ENCODE data around the gene KCNMA1. TPM values are rescaled to one million over a fixed set of nuclear protein-coding genes. Genes with fewer than 3 reads are reported as not detected.

Gene KCNMA1
- total RNA-seq, 3 donors from 2014 or later (not counting 1 experiment from before 2014, with no cell fraction given): 0.40 to 1.8 (median 0.63) TPM

DNA sequence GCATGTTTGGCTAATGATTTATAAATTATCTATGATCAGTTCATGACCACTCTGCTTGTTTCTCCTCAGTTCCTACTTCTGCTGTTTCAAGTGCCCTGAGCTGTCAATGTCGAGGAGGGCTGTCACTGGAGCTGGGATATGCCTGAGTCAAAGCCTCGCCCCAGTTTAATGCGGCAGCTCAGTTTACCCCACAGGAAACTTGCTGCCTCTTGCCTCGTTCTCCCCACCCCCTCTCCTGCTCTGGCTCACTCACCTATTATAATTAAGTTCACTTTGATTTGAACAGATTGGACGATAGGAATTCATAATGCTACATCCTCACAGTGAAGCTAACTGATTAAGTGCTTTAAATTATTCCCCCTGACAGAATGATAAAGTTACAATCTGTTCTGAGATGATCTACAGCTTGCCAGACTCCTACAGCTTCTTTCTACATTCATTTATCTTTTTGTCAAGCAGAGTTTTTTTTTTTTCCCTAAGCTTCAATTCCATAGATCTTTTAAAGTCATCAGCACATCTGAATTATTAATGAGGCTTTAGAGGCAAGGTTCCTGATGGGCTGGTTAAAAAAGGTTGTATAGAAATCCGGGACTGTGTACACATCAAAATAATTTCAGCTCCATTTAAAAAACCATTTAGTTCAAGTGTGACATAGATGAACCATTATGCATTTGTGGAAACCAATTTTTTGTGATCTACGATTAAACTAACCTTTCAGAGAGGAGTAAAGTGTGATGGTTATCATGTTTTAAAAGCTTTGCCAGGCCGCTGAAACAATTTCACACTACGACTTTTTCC, 758.3 kb downstream of the KCNMA1 start:
- Mint-ChIP-seq H3K4me1 (peaks cover 18 to 22% of the 10 kb centered on the region in 2 donors), H3K9me3 (no peaks in the 10 kb centered on the region), H3K27me3 (ENCODE audit: low read depth in 2 of 2) (peaks cover 0 to 25% of the 10 kb centered on the region in 2 donors), H3K4me3 (no peak overlapping the region), H3K36me3 (no peaks in the 10 kb centered on the region), H3K27ac (no peak overlapping the region)
- DNase-seq (no peak), ATAC-seq (no peak)
- WGBS (ENCODE audit: insufficient coverage): 84% methylated on average over 8 of the region's 9 CpGs
- Histone ChIP-seq H3K9me3 (ENCODE audit: control insufficient read depth, insufficient read depth, low read length) (no peaks in the 10 kb centered on the region), H3K36me3 (ENCODE audit: control insufficient read depth, insufficient read depth, low read length) (no peaks in the 10 kb centered on the region), H3K4me3 (ENCODE audit: low read length) (no peak overlapping the region), H3K27ac (ENCODE audit: low read length) (no peak overlapping the region), H3K4me1 (ENCODE audit: control insufficient read depth, insufficient read depth, low read length) (peaks cover 16% of the 10 kb centered on the region), H3K27me3 (ENCODE audit: control insufficient read depth, insufficient read depth, low read length) (no peaks in the 10 kb centered on the region)
- intact Hi-C loops (cut with micrococcal nuclease): no loop called here
- no peak for TF ChIP-seq CTCF (IDR thresholded peaks at IDR 0.05)

DNA sequence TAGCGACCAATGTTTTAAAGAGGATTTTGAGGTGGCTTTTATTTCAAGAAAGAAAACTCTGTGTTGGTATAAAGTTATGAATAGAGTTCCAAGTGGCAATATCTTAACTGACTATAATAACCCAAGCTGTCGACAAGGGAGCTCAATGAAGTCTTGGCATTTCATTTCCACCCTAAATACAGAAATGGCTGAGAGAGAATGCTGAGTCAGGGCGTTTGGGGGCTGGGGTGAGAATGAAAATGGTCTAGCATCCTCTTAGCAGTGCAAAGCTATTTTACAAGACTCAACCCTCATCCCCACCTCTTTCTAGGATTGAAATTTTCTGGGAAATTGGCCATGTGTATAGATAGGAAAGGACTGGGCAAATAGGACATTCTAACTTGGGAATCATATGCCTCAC, 759.1 kb downstream of the KCNMA1 start:
- DNase-seq (no peak), ATAC-seq (no peak)
- Histone ChIP-seq H3K4me1 (ENCODE audit: control insufficient read depth, insufficient read depth, low read length) (peaks cover 16% of the 10 kb centered on the region), H3K9me3 (ENCODE audit: control insufficient read depth, insufficient read depth, low read length) (no peaks in the 10 kb centered on the region), H3K36me3 (ENCODE audit: control insufficient read depth, insufficient read depth, low read length) (no peaks in the 10 kb centered on the region), H3K27me3 (ENCODE audit: control insufficient read depth, insufficient read depth, low read length) (no peaks in the 10 kb centered on the region), H3K27ac (ENCODE audit: low read length) (no peak overlapping the region), H3K4me3 (ENCODE audit: low read length) (no peak overlapping the region)
- Mint-ChIP-seq H3K9me3 (no peaks in the 10 kb centered on the region), H3K27me3 (ENCODE audit: low read depth in 2 of 2) (peaks cover 0 to 27% of the 10 kb centered on the region in 2 donors), H3K27ac (no peak overlapping the region), H3K4me1 (peaks cover 18 to 22% of the 10 kb centered on the region in 2 donors), H3K36me3 (no peaks in the 10 kb centered on the region), H3K4me3 (no peak overlapping the region)
- TF ChIP-seq CTCF (IDR thresholded peaks at IDR 0.05): no peak
- no CpG with 5 or more reads among the region's 3 CpGs for WGBS (ENCODE audit: insufficient coverage)
- intact Hi-C loops (cut with micrococcal nuclease): no loop called here

GRCh38 chr10:76874896-76875295, 762.7 kb downstream of the KCNMA1 start:
- ATAC-seq: no peak
- 78% methylated on average over 2 of the region's 3 CpGs for WGBS (ENCODE audit: insufficient coverage)
- intact Hi-C loops (cut with micrococcal nuclease): no loop called here
- Mint-ChIP-seq H3K4me3 (no peak overlapping the region), H3K27me3 (ENCODE audit: low read depth in 2 of 2) (peaks cover 10 to 39% of the 10 kb centered on the region in 2 donors), H3K27ac (no peak overlapping the region), H3K9me3 (no peaks in the 10 kb centered on the region), H3K36me3 (no peaks in the 10 kb centered on the region), H3K4me1 (no peaks in the 10 kb centered on the region)
- DNase-seq: no peak
- H3K4me1 ChIP-seq (ENCODE audit: control insufficient read depth, insufficient read depth, low read length): no peaks in the 10 kb centered on the region
- TF ChIP-seq CTCF (IDR thresholded peaks at IDR 0.05): no peak
- H3K36me3 ChIP-seq (ENCODE audit: control insufficient read depth, insufficient read depth, low read length): no peaks in the 10 kb centered on the region
- H3K9me3 ChIP-seq (ENCODE audit: control insufficient read depth, insufficient read depth, low read length): no peaks in the 10 kb centered on the region
- no peaks in the 10 kb centered on the region for H3K27me3 ChIP-seq (ENCODE audit: control insufficient read depth, insufficient read depth, low read length)
- H3K27ac ChIP-seq (ENCODE audit: low read length): no peak overlapping the region
- H3K4me3 ChIP-seq (ENCODE audit: low read length): no peak overlapping the region

- Histone ChIP-seq H3K9me3 (ENCODE audit: control insufficient read depth, insufficient read depth, low read length) (no peaks in the 10 kb centered on the region), H3K4me3 (ENCODE audit: low read length) (no peak overlapping the region), H3K27ac (ENCODE audit: low read length) (no peak overlapping the region), H3K36me3 (ENCODE audit: control insufficient read depth, insufficient read depth, low read length) (no peaks in the 10 kb centered on the region), H3K4me1 (ENCODE audit: control insufficient read depth, insufficient read depth, low read length) (no peaks in the 10 kb centered on the region), H3K27me3 (ENCODE audit: control insufficient read depth, insufficient read depth, low read length) (no peaks in the 10 kb centered on the region)
- Mint-ChIP-seq H3K4me3 (no peak overlapping the region), H3K9me3 (no peaks in the 10 kb centered on the region), H3K27ac (no peak overlapping the region), H3K4me1 (no peaks in the 10 kb centered on the region), H3K27me3 (ENCODE audit: low read depth in 2 of 2) (peaks cover 10 to 31% of the 10 kb centered on the region in 2 donors), H3K36me3 (no peaks in the 10 kb centered on the region)
- ATAC-seq (no peak), DNase-seq (no peak)
- no peak for TF ChIP-seq CTCF (IDR thresholded peaks at IDR 0.05)
- intact Hi-C loops (cut with micrococcal nuclease): no loop called here
- 50% methylated on average over 1 of the region's 1 CpG for WGBS (ENCODE audit: insufficient coverage)
These were observed 763.4 kb downstream of the KCNMA1 start for GRCh38 chr10:76874176-76874575.
